PC-9 (cell line): Measurements from ENCODE around the gene POMT2. TPM values are rescaled to one million over a fixed set of nuclear protein-coding genes. Genes with fewer than 3 reads are reported as not detected.

ENCODE experiments used
- BruUV-seq: library from RNA; stranded (reverse); fragments of 400-500 nt; replicated peaks from 2 replicates; lab custom pipeline; 2021; lab: Mats Ljungman, UMichigan
- CTCF ChIA-PET: fragments of 300-600 bp; sonication (Branson Sonifier 250); formaldehyde crosslinking; loops from one replicate; lab custom pipeline; 2022; ENCODE audit warnings: antibody characterized with exemption; lab: Charles Lee
- POLR2A ChIA-PET: fragments of 300-600 bp; sonication (Branson Sonifier 250); formaldehyde crosslinking; loops from one replicate; lab custom pipeline; 2022; ENCODE audit warnings: antibody characterized with exemption; ENCODE audit not compliant: unreplicated experiment; lab: Charles Lee
- DNase-seq, 2 experiments: peaks; one replicate each; pipeline versions ENCODE4 v3.0.0 to v3.0.0-alpha.2; 2015 to 2022; ENCODE audit warnings: mixed read lengths in 1 of 2
- H2AFZ ChIP-seq: fragments of 200-600 bp; sonication (generic); 2 replicates; pipeline ENCODE4 v1.8.1; 2017; ENCODE audit warnings: antibody characterized with exemption
- H3F3A ChIP-seq: fragments of 200-600 bp; sonication (generic); 2 replicates; pipeline ENCODE4 v1.8.1; 2017; ENCODE audit warnings: antibody characterized with exemption, mild to moderate bottlenecking, low read depth; ENCODE audit not compliant: insufficient read depth
- H3K27ac ChIP-seq: fragments of 200-600 bp; sonication (generic); 2 replicates; pipeline ENCODE4 v1.6.1; 2016; ENCODE audit warnings: mixed run types
- H3K27me3 ChIP-seq: fragments of 200-600 bp; sonication (generic); 2 replicates; pipeline ENCODE4 v1.6.1; 2016; ENCODE audit warnings: low read depth, mixed run types; ENCODE audit not compliant: insufficient read depth
- H3K36me3 ChIP-seq: fragments of 200-600 bp; sonication (generic); 2 replicates; pipeline ENCODE4 v1.6.1; 2016; ENCODE audit warnings: low read depth, mixed run types
- H3K4me1 ChIP-seq: fragments of 200-600 bp; sonication (generic); replicated peaks from 2 replicates; pipeline ENCODE4 v1.6.1; 2016; ENCODE audit warnings: mixed run types; ENCODE audit not compliant: insufficient read depth
- H3K4me2 ChIP-seq: fragments of 200-600 bp; sonication (generic); 2 replicates; pipeline ENCODE4 v1.6.1; 2017; ENCODE audit warnings: mixed run types
- H3K4me3 ChIP-seq: fragments of 200-600 bp; sonication (generic); 2 replicates; pipeline ENCODE4 v1.6.1; 2016; ENCODE audit warnings: mixed run types
- H3K79me2 ChIP-seq: fragments of 200-600 bp; sonication (generic); 2 replicates; pipeline ENCODE4 v1.6.1; 2017; ENCODE audit warnings: low read depth, mixed run types
- H3K9me2 ChIP-seq: fragments of 200-600 bp; sonication (generic); 2 replicates; pipeline ENCODE4 v1.8.1; 2017; ENCODE audit warnings: mild to moderate bottlenecking; ENCODE audit not compliant: insufficient read depth
- H3K9me3 ChIP-seq: fragments of 200-600 bp; sonication (generic); 2 replicates; pipeline ENCODE4 v1.8.1; 2016; ENCODE audit warnings: low read depth; ENCODE audit not compliant: insufficient read depth
- H4K20me1 ChIP-seq: fragments of 200-600 bp; sonication (generic); 2 replicates; pipeline ENCODE4 v1.8.1; 2017; ENCODE audit not compliant: insufficient read depth
- CTCF ChIP-seq: fragments of 200-600 bp; sonication (generic); conservative IDR thresholded peaks from 2 replicates; pipeline ENCODE4 v1.6.1; 2017; ENCODE audit warnings: mixed run types, antibody characterized with exemption, mild to moderate bottlenecking, moderate library complexity
- EZH2 ChIP-seq: fragments of 200-600 bp; sonication (generic); IDR thresholded peaks from 2 replicates; pipeline ENCODE4 v1.8.0; 2017; ENCODE audit warnings: antibody characterized with exemption, low read depth
- intact Hi-C: fragments of 100-400 bp; cut with micrococcal nuclease; formaldehyde crosslinking; loops from one replicate; pipeline ENCODE4 v1.10.0; 2022; ENCODE audit not compliant: unreplicated experiment
- total RNA-seq: library from RNA; stranded (reverse); gene quantifications from 2 replicates; pipeline ENCODE4 v1.2.3, GENCODE V29; 2021

Gene POMT2
- total RNA-seq, 1 experiment from 2014 or later = 96.5 TPM

GRCh38 chr14:77344377-77344996 lies 23.8 kb upstream of the POMT2 start:
- Histone ChIP-seq H3K79me2 (no peaks in the 10 kb centered on the region), H3K4me1 (no peaks in the 10 kb centered on the region), H3K9me3 (no peaks in the 10 kb centered on the region), H2AFZ (no peak overlapping the region), H4K20me1 (no peaks in the 10 kb centered on the region), H3K9me2 (no peaks in the 10 kb centered on the region), H3K36me3 (no peaks in the 10 kb centered on the region), H3F3A (no peaks in the 10 kb centered on the region), H3K27ac (no peak overlapping the region), H3K4me2 (no peak overlapping the region), H3K4me3 (no peak overlapping the region), H3K27me3 (no peaks in the 10 kb centered on the region)
- no peak for DNase-seq
- TF ChIP-seq EZH2 (no peak), CTCF (no peak)
- intact Hi-C loops = no loop called here
- no TSS peak for BruUV-seq
- POLR2A ChIA-PET = no interaction called here
- CTCF ChIA-PET = interaction anchor here (0.6 kb wide), 1 partner anchor 466 kb away, joined by 5 read pairs; no protein-coding TSS in a partner anchor

- no TSS peak for BruUV-seq
- H3F3A ChIP-seq = no peaks in the 10 kb centered on the region
Measured at GRCh38 chr14:77343662-77344061, 23.0 kb upstream of the POMT2 start.

GRCh38 chr14:77342726-77343397 lies 22.2 kb upstream of the POMT2 start:
- no TSS peak for BruUV-seq
- POLR2A ChIA-PET = interaction anchor here (0.7 kb wide), 1 partner anchor 560 kb away, joined by 5 read pairs; no protein-coding TSS in a partner anchor
- Histone ChIP-seq H3K4me2 (no peak overlapping the region), H3K4me3 (no peak overlapping the region), H3K4me1 (no peaks in the 10 kb centered on the region), H4K20me1 (no peaks in the 10 kb centered on the region), H2AFZ (no peak overlapping the region), H3K27me3 (no peaks in the 10 kb centered on the region), H3K79me2 (no peaks in the 10 kb centered on the region), H3K27ac (no peak overlapping the region), H3K9me2 (no peaks in the 10 kb centered on the region), H3K9me3 (no peaks in the 10 kb centered on the region), H3F3A (peaks cover 3% of the 10 kb centered on the region; the same call in 1 of the 2 replicates), H3K36me3 (no peaks in the 10 kb centered on the region)
- no peak for TF ChIP-seq CTCF
- TF ChIP-seq EZH2 = no peak
- no peak for DNase-seq
- CTCF ChIA-PET = no interaction called here
- intact Hi-C loops = no loop called here

More at GRCh38 chr14:77343662-77344061, 23.0 kb upstream of the POMT2 start:
- Histone ChIP-seq H3K79me2 (no peaks in the 10 kb centered on the region), H3K4me3 (no peak overlapping the region), H2AFZ (no peak overlapping the region), H3K27me3 (no peaks in the 10 kb centered on the region), H3K9me2 (no peaks in the 10 kb centered on the region), H3K9me3 (no peaks in the 10 kb centered on the region), H3K27ac (no peak overlapping the region), H4K20me1 (no peaks in the 10 kb centered on the region), H3K4me1 (no peaks in the 10 kb centered on the region), H3K36me3 (no peaks in the 10 kb centered on the region), H3K4me2 (no peak overlapping the region)
- ChIA-PET POLR2A (interaction anchor here (0.7 kb wide), 1 partner anchor 559 kb away, joined by 5 read pairs; no protein-coding TSS in a partner anchor), CTCF (no interaction called here)
- intact Hi-C loops = no loop called here
- TF ChIP-seq EZH2 (no peak), CTCF (no peak)
- DNase-seq = no peak
